Nephron progenitor cell (in vitro differentiated cells): ENCODE data around the gene NDUFA9.
A peak's percentile ranks its signal among the peaks of the same experiment; 100 is the strongest.

ENCODE experiments used
- DNase-seq: peaks from one replicate; pipeline ENCODE4 v3.0.0; 2021
- H3K27ac Mint-ChIP-seq: 2 replicates; pipeline ENCODE4 v1.8.0; 2021; ENCODE audit warnings: mild to moderate bottlenecking, moderate library complexity, mixed read lengths
- H3K27me3 Mint-ChIP-seq: 2 replicates; pipeline ENCODE4 v1.8.0; 2021; ENCODE audit warnings: mild to moderate bottlenecking, low read depth, mixed read lengths; ENCODE audit not compliant: poor library complexity
- H3K36me3 Mint-ChIP-seq: 2 replicates; pipeline ENCODE4 v1.8.0; 2021; ENCODE audit warnings: low read depth, mixed read lengths
- H3K4me1 Mint-ChIP-seq: 2 replicates; pipeline ENCODE4 v1.8.0; 2021; ENCODE audit warnings: mixed read lengths
- H3K4me3 Mint-ChIP-seq: 2 replicates; pipeline ENCODE4 v1.8.0; 2021; ENCODE audit warnings: mild to moderate bottlenecking, moderate library complexity, mixed read lengths
- H3K9me3 Mint-ChIP-seq: 2 replicates; pipeline ENCODE4 v1.8.0; 2021; ENCODE audit warnings: mild to moderate bottlenecking, moderate library complexity, mixed read lengths
- TF ChIP-seq, protein P1 (sequence below): fragments of 200-600 bp; sonication (generic); IDR thresholded peaks from 2 replicates; pipeline ENCODE4 v1.5.0; 2021; ENCODE audit warnings: antibody characterized with exemption

Gene NDUFA9

DNA sequence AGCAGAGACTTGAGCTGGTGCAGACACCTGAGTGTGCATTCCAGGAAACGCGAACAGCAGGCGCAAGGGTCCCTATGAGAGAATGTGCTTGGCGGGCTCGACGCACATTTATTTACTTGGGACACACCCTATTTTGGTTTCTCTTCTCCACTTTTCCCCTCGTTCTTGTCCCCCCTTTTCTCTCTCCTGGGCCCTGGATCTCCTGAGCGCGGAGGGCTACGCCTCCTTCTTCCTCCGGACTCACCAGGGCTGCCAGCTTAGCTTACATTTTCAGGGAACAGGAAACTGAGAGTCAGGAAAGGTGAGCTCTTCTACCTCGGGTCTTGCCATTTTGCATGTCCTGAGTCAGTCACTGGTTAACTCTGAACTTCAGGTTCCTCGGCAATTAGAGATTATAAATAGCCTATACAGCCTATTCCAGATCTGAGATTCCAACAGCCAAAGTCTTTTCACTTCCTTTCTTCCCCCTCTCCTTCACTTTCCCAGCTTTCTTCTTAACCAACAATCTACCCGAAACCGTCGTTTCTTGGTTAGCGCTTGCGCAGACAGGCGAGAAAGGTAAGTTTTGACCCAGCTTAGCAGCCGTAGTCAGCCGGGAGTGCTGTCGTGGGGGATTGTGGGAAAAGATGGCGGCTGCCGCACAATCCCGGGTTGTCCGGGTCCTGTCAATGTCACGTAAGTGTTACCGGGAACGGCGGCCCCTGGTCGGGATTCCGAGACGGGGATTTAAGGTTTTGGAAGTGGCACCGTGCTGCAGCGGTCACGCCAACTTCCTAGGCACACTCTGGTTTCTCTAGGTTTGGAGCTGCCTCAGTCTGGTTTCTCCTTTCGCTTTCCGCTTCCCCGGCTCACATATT lies at the start of gene NDUFA9, which contains the start of gene AKAP3:
Gene NDUFA9, plus strand, starts transcription at position 614 of the 857 bp plus-strand sequence. Its CDS starts 13 bp downstream, at position 627.
Gene AKAP3, minus strand, starts transcription at position 551 of the 857 bp plus-strand sequence. CDS start 10,855 bp downstream, outside the sequence.
- Mint-ChIP-seq H3K36me3 (no peaks in the 10 kb centered on the region), H3K27ac (peak within 1 kb of the TSS; percentile 66), H3K27me3 (peaks cover 22% of the 10 kb centered on the region), H3K9me3 (no peaks in the 10 kb centered on the region), H3K4me1 (peaks cover 39% of the 10 kb centered on the region), H3K4me3 (peak within 1 kb of the TSS; percentile 98)
- TF ChIP-seq, protein P1, sequence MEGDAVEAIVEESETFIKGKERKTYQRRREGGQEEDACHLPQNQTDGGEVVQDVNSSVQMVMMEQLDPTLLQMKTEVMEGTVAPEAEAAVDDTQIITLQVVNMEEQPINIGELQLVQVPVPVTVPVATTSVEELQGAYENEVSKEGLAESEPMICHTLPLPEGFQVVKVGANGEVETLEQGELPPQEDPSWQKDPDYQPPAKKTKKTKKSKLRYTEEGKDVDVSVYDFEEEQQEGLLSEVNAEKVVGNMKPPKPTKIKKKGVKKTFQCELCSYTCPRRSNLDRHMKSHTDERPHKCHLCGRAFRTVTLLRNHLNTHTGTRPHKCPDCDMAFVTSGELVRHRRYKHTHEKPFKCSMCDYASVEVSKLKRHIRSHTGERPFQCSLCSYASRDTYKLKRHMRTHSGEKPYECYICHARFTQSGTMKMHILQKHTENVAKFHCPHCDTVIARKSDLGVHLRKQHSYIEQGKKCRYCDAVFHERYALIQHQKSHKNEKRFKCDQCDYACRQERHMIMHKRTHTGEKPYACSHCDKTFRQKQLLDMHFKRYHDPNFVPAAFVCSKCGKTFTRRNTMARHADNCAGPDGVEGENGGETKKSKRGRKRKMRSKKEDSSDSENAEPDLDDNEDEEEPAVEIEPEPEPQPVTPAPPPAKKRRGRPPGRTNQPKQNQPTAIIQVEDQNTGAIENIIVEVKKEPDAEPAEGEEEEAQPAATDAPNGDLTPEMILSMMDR, result no peak
- DNase-seq, result peak; percentile 78

DNA sequence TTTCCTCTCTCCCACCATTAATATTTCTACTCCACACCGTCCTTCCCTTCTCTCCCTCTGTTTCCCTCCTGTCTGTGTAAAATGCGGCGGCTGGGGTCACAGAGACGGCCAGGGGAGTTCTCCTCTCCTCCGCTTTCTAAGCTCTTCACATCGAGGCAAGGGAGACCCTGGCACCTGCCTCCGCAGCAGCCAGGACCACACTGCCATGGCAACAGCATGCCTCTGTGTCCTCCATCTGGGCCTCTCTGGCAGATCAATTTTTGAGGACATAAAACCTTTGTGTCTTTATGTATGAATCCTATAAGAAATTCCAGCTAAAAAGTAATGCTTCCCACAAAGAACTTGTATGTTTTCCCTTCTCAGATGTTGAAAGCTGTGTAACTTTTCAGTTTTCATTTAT lies 45.5 kb upstream of the NDUFA9 start:
- Mint-ChIP-seq H3K4me1 (peaks cover 13% of the 10 kb centered on the region), H3K27ac (no peak overlapping the region), H3K4me3 (no peak overlapping the region), H3K27me3 (peaks cover 51% of the 10 kb centered on the region), H3K9me3 (no peaks in the 10 kb centered on the region), H3K36me3 (no peaks in the 10 kb centered on the region)
- TF ChIP-seq, protein P1, result no peak
- DNase-seq, result no peak

DNA sequence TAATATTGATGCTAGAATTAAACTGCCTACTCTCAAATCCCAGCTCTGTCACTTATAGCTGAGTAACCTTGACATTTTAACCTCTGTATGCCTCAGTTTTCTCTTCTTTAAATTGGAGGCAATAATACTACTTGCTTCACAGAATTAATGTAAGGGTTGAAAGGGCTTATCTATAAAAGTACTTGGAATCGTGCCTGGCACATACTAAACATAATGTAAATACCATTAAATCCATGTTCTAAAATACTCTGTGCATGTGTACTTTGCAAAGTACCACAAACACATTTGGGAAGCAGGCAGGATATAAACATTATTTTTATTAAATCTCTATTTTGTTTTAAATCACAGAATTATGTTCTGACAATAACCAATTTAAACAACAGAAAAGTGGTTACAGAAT lies 45.0 kb upstream of the NDUFA9 start:
- no peak overlapping the region for H3K4me3 Mint-ChIP-seq
- H3K27ac Mint-ChIP-seq, result no peak overlapping the region
- no peaks in the 10 kb centered on the region for H3K9me3 Mint-ChIP-seq
- peaks cover 49% of the 10 kb centered on the region for H3K27me3 Mint-ChIP-seq
- TF ChIP-seq, protein P1, result no peak
- H3K36me3 Mint-ChIP-seq, result no peaks in the 10 kb centered on the region
- DNase-seq, result no peak
- H3K4me1 Mint-ChIP-seq, result peaks cover 13% of the 10 kb centered on the region

DNA sequence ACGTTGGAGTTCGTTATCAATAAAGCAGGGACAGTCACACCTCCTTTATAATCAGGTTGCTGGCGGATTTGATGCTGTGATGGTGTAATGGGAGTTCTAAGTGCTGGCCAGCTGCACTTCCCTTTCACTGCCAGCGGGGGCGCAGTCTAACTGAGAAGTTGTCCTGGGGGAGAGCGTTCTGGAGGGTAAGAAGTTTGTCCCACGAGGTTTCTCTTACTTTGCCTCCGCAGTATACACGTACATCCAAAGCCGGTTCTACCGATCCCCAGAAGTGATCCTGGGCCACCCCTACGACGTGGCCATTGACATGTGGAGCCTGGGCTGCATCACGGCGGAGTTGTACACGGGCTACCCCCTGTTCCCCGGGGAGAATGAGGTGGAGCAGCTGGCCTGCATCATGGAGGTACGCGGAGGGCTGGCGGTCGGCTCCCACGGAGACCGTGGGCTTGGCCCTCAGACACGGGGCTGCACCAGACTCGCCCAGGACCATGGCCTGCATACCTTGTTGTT lies 44.2 kb upstream of the NDUFA9 start:
- Mint-ChIP-seq H3K36me3 (no peaks in the 10 kb centered on the region), H3K27ac (no peak overlapping the region), H3K4me1 (peaks cover 13% of the 10 kb centered on the region), H3K27me3 (peaks cover 44% of the 10 kb centered on the region), H3K9me3 (no peaks in the 10 kb centered on the region), H3K4me3 (peak overlapping the region; percentile 99)
- TF ChIP-seq, protein P1, result peak; percentile 99
- peak; percentile 81 for DNase-seq

DNA sequence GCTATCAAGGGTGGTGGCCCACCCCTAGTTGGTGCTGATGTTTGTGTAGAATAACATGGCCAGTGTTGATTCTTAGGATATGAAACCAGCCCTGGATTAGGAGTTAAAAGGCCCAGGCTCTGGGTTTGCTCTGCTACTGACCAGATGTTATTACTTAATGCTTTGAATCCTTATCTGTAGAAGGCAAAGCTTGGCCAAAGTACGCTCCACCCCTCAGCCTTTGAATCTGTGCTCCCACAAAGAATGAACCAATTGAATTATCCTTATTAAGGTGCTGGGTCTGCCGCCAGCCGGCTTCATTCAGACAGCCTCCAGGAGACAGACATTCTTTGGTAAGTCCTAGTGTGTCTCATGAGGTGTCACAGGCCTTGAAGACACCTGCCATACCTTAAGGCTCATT lies 41.9 kb upstream of the NDUFA9 start:
- Mint-ChIP-seq H3K36me3 (peaks cover 6% of the 10 kb centered on the region), H3K27me3 (peaks cover 26% of the 10 kb centered on the region), H3K27ac (no peak overlapping the region), H3K4me3 (peak overlapping the region; percentile 47), H3K4me1 (peaks cover 13% of the 10 kb centered on the region), H3K9me3 (no peaks in the 10 kb centered on the region)
- DNase-seq, result no peak
- TF ChIP-seq, protein P1, result no peak
